HCT116 (cell line): ENCODE results near the gene DNAJC1. TPM values are rescaled to one million over a fixed set of nuclear protein-coding genes. Genes with fewer than 3 reads are reported as not detected.

Source experiments
- ATAC-seq: fragments of 200-7000 bp; cut with Tn5 transposase; 2 replicates; pipeline ENCODE4 v1.9.1; 2020; ENCODE audit warnings: mild to moderate bottlenecking, moderate library complexity
- BruUV-seq: library from RNA; stranded (reverse); fragments of 400-500 nt; replicated peaks from 2 replicates; lab custom pipeline; 2021; lab: Mats Ljungman, UMichigan
- CTCF ChIA-PET: fragments of 300-600 bp; sonication (Branson Sonifier 250); formaldehyde crosslinking; loops from one replicate; lab custom pipeline; 2021; ENCODE audit warnings: antibody characterized with exemption; lab: Charles Lee
- POLR2A ChIA-PET: fragments of 300-600, 350-600 bp; sonication (Branson Sonifier 250); formaldehyde crosslinking; loops from one replicate; lab custom pipeline; 2021; ENCODE audit warnings: antibody characterized with exemption; lab: Charles Lee
- RAD21 ChIA-PET, 2 experiments: fragments of 300-600 bp; sonication (Branson Sonifier 250); formaldehyde crosslinking; loops; one replicate each; lab custom pipeline; 2023; ENCODE audit warnings: low total read pairs in 2 of 2; ENCODE audit not compliant: uncharacterized antibody in 2 of 2, unreplicated experiment in 2 of 2, low non-redundant PET in 1 of 2; lab: Charles Lee
- DNase-seq: peaks from one replicate; pipeline ENCODE4 v3.0.0-alpha.2; 2010; ENCODE audit warnings: low read depth, low spot score
- H2AFZ ChIP-seq: fragments of 200-600 bp; shearing (Covaris generic), sonication (generic); 2 replicates; pipeline ENCODE4 v1.6.1; 2017; ENCODE audit warnings: low read depth, mixed run types, mixed read lengths, antibody characterized with exemption, low read length; ENCODE audit not compliant: poor library complexity, severe bottlenecking
- H3K27ac ChIP-seq: 2 replicates; pipeline ENCODE4 v1.5.1; 2012; ENCODE audit warnings: low read depth, low read length
- H3K27me3 ChIP-seq: fragments of 200-600 bp; sonication (generic); 2 replicates; pipeline ENCODE4 v1.6.1; 2016; ENCODE audit warnings: mixed run types, low read length, mixed read lengths; ENCODE audit not compliant: insufficient read depth
- H3K36me3 ChIP-seq, 2 experiments: fragments of 200-500 bp in 1 of 2; fragments of 200-600 bp in 1 of 2; sonication (Bioruptor generic) in 1 of 2; sonication (generic) in 1 of 2; 2 replicates each; pipeline versions ENCODE4 v1.5.1 to v1.6.1; 2014 to 2016; ENCODE audit warnings: low read length in 2 of 2, inconsistent platforms in 1 of 2, mixed read lengths in 1 of 2, mixed run types in 1 of 2; ENCODE audit not compliant: insufficient read depth in 2 of 2, control insufficient read depth in 1 of 2
- H3K4me1 ChIP-seq, 2 experiments: fragments of 200-600 bp in 1 of 2; sonication (generic) in 1 of 2; 2 replicates each; pipeline versions ENCODE4 v1.5.1 to v1.6.1; 2012 to 2017; ENCODE audit warnings: low read length in 2 of 2, inconsistent platforms in 1 of 2, mild to moderate bottlenecking in 1 of 2, mixed read lengths in 1 of 2, mixed run types in 1 of 2, moderate library complexity in 1 of 2; ENCODE audit not compliant: insufficient read depth in 2 of 2, control insufficient read depth in 1 of 2
- H3K4me2 ChIP-seq: fragments of 200-600 bp; sonication (generic); 2 replicates; pipeline ENCODE4 v1.6.1; 2017; ENCODE audit warnings: mixed run types, low read length, mixed read lengths
- H3K4me3 ChIP-seq, 2 experiments: fragments of 200-600 bp in 1 of 2; sonication (generic) in 1 of 2; replicated peaks in 1 of 2; 2 replicates each; pipeline ENCODE4 v1.5.1; 2011 to 2016; ENCODE audit warnings: low read length in 2 of 2, control low read depth in 1 of 2, low read depth in 1 of 2, mild to moderate bottlenecking in 1 of 2, mixed read lengths in 1 of 2, mixed run types in 1 of 2
- H3K79me2 ChIP-seq: fragments of 200-600 bp; sonication (generic); 2 replicates; pipeline ENCODE4 v1.6.1; 2017; ENCODE audit warnings: mild to moderate bottlenecking, mixed run types, low read length, moderate library complexity, mixed read lengths; ENCODE audit not compliant: insufficient read depth
- H3K9ac ChIP-seq: fragments of 200-600 bp; sonication (generic); 2 replicates; pipeline ENCODE4 v1.6.1; 2016; ENCODE audit warnings: low read length, mixed read lengths
- H3K9me2 ChIP-seq: fragments of 200-600 bp; sonication (generic), shearing (Covaris generic); 2 replicates; pipeline ENCODE4 v1.6.1; 2017; ENCODE audit warnings: mixed run types, mild to moderate bottlenecking, moderate library complexity; ENCODE audit not compliant: insufficient read depth
- H3K9me3 ChIP-seq, 2 experiments: fragments of 200-500 bp in 1 of 2; fragments of 200-600 bp in 1 of 2; sonication (Bioruptor generic) in 1 of 2; sonication (generic) in 1 of 2; 2 replicates each; pipeline ENCODE4 v1.6.1; 2014 to 2017; ENCODE audit warnings: low read length in 2 of 2, mixed read lengths in 2 of 2, inconsistent platforms in 1 of 2, low read depth in 1 of 2, mild to moderate bottlenecking in 1 of 2, mixed run types in 1 of 2, moderate library complexity in 1 of 2; ENCODE audit not compliant: control insufficient read depth in 1 of 2, insufficient read depth in 1 of 2
- H4K20me1 ChIP-seq: fragments of 200-600 bp; sonication (generic), shearing (Covaris generic); 2 replicates; pipeline ENCODE4 v1.6.1; 2017; ENCODE audit warnings: mixed run types, mild to moderate bottlenecking, moderate library complexity; ENCODE audit not compliant: insufficient read depth
- CBX3 ChIP-seq: IDR thresholded peaks from 2 replicates; pipeline ENCODE4 v1.6.1; 2012; ENCODE audit warnings: low read depth
- CEBPB ChIP-seq: IDR thresholded peaks from 2 replicates; pipeline ENCODE4 v1.6.1; 2012; ENCODE audit warnings: low read depth
- CTCF ChIP-seq, 3 experiments: fragments of 200-600 bp in 1 of 3; sonication (generic) in 1 of 3; IDR thresholded peaks in 2 of 3; conservative IDR thresholded peaks in 1 of 3; 2 replicates each; pipeline ENCODE4 v1.5.1; 2012 to 2017; ENCODE audit warnings: low read depth in 2 of 3, low read length in 2 of 3, antibody characterized with exemption in 1 of 3, borderline replicate concordance in 1 of 3, control low read depth in 1 of 3, mild to moderate bottlenecking in 1 of 3, mixed read lengths in 1 of 3, mixed run types in 1 of 3, moderate library complexity in 1 of 3; ENCODE audit not compliant: insufficient read depth in 1 of 3
- ELF1 ChIP-seq: IDR thresholded peaks from 2 replicates; pipeline ENCODE4 v1.6.1; 2012; ENCODE audit warnings: low read depth, borderline replicate concordance
- EZH2phosphoT487 ChIP-seq: fragments of 200-600 bp; IDR thresholded peaks from 2 replicates; pipeline ENCODE4 v1.6.1; 2018; ENCODE audit warnings: antibody characterized with exemption, borderline replicate concordance
- JUND ChIP-seq: IDR thresholded peaks from 2 replicates; pipeline ENCODE4 v1.6.1; 2012
- POLR2A ChIP-seq: IDR thresholded peaks from 2 replicates; pipeline ENCODE4 v1.7.0; 2011; ENCODE audit warnings: borderline replicate concordance; ENCODE audit not compliant: insufficient read depth, insufficient read length; ENCODE audit errors: extremely low read depth
- POLR2AphosphoS5 ChIP-seq: IDR thresholded peaks from 2 replicates; pipeline ENCODE4 v1.6.1; 2011; ENCODE audit warnings: mild to moderate bottlenecking, low read depth, low read length, moderate library complexity
- SIN3A ChIP-seq: IDR thresholded peaks from 2 replicates; pipeline ENCODE4 v1.6.1; 2012; ENCODE audit warnings: low read depth
- SP1 ChIP-seq: IDR thresholded peaks from 2 replicates; pipeline ENCODE4 v1.6.1; 2012; ENCODE audit warnings: low read depth
- YY1 ChIP-seq: IDR thresholded peaks from 2 replicates; pipeline ENCODE4 v1.6.1; 2011; ENCODE audit warnings: low read length, low read depth, moderate library complexity, mild to moderate bottlenecking; ENCODE audit not compliant: insufficient replicate concordance; ENCODE audit errors: extremely low read depth
- ZNF274 ChIP-seq: fragments of 200-500 bp; sonication (Bioruptor generic); IDR thresholded peaks from 2 replicates; pipeline ENCODE4 v1.6.1; 2014; ENCODE audit warnings: mild to moderate bottlenecking, low read depth, low read length, inconsistent platforms
- intact Hi-C: fragments of 100-400 bp; cut with micrococcal nuclease; formaldehyde crosslinking; loops from 2 replicates; pipeline ENCODE4 v1.10.0; 2022
- total RNA-seq: library from RNA; stranded (reverse); gene quantifications from one replicate; pipeline ENCODE4 v1.2.1, GENCODE V29; 2021; ENCODE audit not compliant: unreplicated experiment

Gene DNAJC1
- total RNA-seq, 1 experiment from 2014 or later: 17.9 TPM

- H2AFZ ChIP-seq: no peak overlapping the region
- no peak overlapping the region for H3K9ac ChIP-seq
- ChIA-PET POLR2A (no interaction called here), RAD21 (no interaction called here)
- peaks cover 60% of the 10 kb centered on the region for H3K79me2 ChIP-seq
- no peaks in the 10 kb centered on the region for H3K4me1 ChIP-seq
- peaks cover 0 to 3% of the 10 kb centered on the region in 2 experiments; a peak in 1 of 4 replicates for H3K9me3 ChIP-seq
- H3K9me2 ChIP-seq: no peaks in the 10 kb centered on the region
- BruUV-seq: no TSS peak
- no peaks in the 10 kb centered on the region for H4K20me1 ChIP-seq
- H3K27ac ChIP-seq: no peak overlapping the region
- TF ChIP-seq SP1: no peak
- no peak for TF ChIP-seq CEBPB
- no peak for TF ChIP-seq POLR2A
- no peak for TF ChIP-seq CTCF (IDR thresholded peaks at IDR 0.05 in 2 of 3, conservative IDR thresholded peaks at IDR 0.05 in 1 of 3; ENCODE audit: borderline replicate concordance in 1 of 3, insufficient read depth in 1 of 3, low read depth in 2 of 3, low read length in 2 of 3)
- TF ChIP-seq SIN3A: no peak
- no peak for TF ChIP-seq ELF1
- no peak for TF ChIP-seq EZH2phosphoT487
- no peak for TF ChIP-seq YY1
- no peak for TF ChIP-seq POLR2AphosphoS5
- no peak for TF ChIP-seq CBX3
- TF ChIP-seq JUND: no peak
- no peak for TF ChIP-seq ZNF274
- TF ChIP-seq, all 23 proteins: peak for 0
- Histone ChIP-seq H3K36me3 (no peaks in the 10 kb centered on the region), H3K4me2 (no peak overlapping the region), H3K4me3 (no peak overlapping the region), H3K27me3 (no peaks in the 10 kb centered on the region)
- DNase-seq (no peak), ATAC-seq (no peak)
- intact Hi-C loops: no loop called here
- CTCF ChIA-PET: no interaction called here
Observed at GRCh38 chr10:21985541-21985940, 18.0 kb downstream of the DNAJC1 start.
